Keratinocyte (primary cell): ENCODE measurements around the gene SMIM12.

Experiments
- CTCF ChIP-seq, 3 experiments: IDR thresholded peaks in 1 of 3; conservative IDR thresholded peaks in 1 of 3; optimal IDR thresholded peaks in 1 of 3; 2 replicates in 2 of 3; 3 replicates in 1 of 3; pipeline versions ENCODE3 to v1.5.1; 2011; ENCODE audit warnings: low read length in 3 of 3, mild to moderate bottlenecking in 3 of 3, moderate library complexity in 2 of 3, control low read depth in 1 of 3, inconsistent platforms in 1 of 3; ENCODE audit not compliant: insufficient read depth in 2 of 3; ENCODE audit errors: extremely low read depth in 1 of 3
- EZH2 ChIP-seq: IDR thresholded peaks from one replicate; pipeline ENCODE4 v1.6.1; 2012; ENCODE audit warnings: inconsistent platforms, mild to moderate bottlenecking, low read length, moderate library complexity

GRCh38 chr1:34904236-34905097, 44.9 kb upstream of the SMIM12 start:
- no peak for TF ChIP-seq CTCF (optimal IDR thresholded peaks at IDR 0.05 in 1 of 3, IDR thresholded peaks at IDR 0.05 in 1 of 3, conservative IDR thresholded peaks at IDR 0.05 in 1 of 3; ENCODE audit: extremely low read depth in 1 of 3, insufficient read depth in 2 of 3, low read length in 3 of 3)
- TF ChIP-seq EZH2, result no peak
